Transverse colon (tissue), 4 donors: ENCODE data around the gene ZYX. TPM values are rescaled to one million over a fixed set of nuclear protein-coding genes. Genes with fewer than 3 reads are reported as not detected.
A peak's percentile ranks its signal among the peaks of the same experiment; 100 is the strongest.

Source experiments
- DNase-seq: peaks from one replicate; pipeline ENCODE4 v3.0.0-alpha.2; 2019
- H3K27ac ChIP-seq, 4 donors: fragments of 200-600 bp; sonication (generic); 2 replicates each; pipeline ENCODE4 v1.5.1; 2016 to 2018; ENCODE audit warnings: inconsistent platforms in 4 of 4
- H3K27me3 ChIP-seq: fragments of 200-600 bp; sonication (generic); 2 replicates; pipeline ENCODE4 v1.5.1; 2017; ENCODE audit warnings: inconsistent platforms
- H3K36me3 ChIP-seq, 4 donors: fragments of 200-600 bp; sonication (generic); 2 replicates each; pipeline ENCODE4 v1.5.1; 2017 to 2019; ENCODE audit warnings: inconsistent platforms in 4 of 4
- H3K4me1 ChIP-seq, 4 donors: fragments of 200-600 bp; sonication (generic); 2 replicates each; pipeline ENCODE4 v1.5.1; 2017 to 2020; ENCODE audit warnings: inconsistent platforms in 4 of 4
- H3K4me3 ChIP-seq, 4 donors: fragments of 200-600 bp; sonication (generic); 1 replicate in 1 of 4; 2 replicates in 3 of 4; pipeline versions ENCODE4 v1.5.1 to v1.6.1; 2017 to 2019; ENCODE audit warnings: inconsistent platforms in 4 of 4
- H3K9me3 ChIP-seq, 2 donors: fragments of 200-600 bp; sonication (generic); 2 replicates each; pipeline ENCODE4 v1.5.1; 2017 to 2019; ENCODE audit warnings: inconsistent platforms in 2 of 2
- EP300 ChIP-seq: sonication (generic); formaldehyde crosslinking; IDR thresholded peaks from one replicate; pipeline ENCODE4 v1.6.1; 2017; ENCODE audit warnings: antibody characterized with exemption, low read depth
- POLR2A ChIP-seq: fragments of 450-650 bp; IDR thresholded peaks from one replicate; pipeline ENCODE4 v1.6.1; 2016; ENCODE audit warnings: antibody characterized with exemption, mild to moderate bottlenecking, moderate library complexity
- POLR2AphosphoS5 ChIP-seq, 3 donors: sonication (generic); formaldehyde crosslinking; IDR thresholded peaks; one replicate each; pipeline ENCODE4 v1.6.1; 2016; ENCODE audit warnings: antibody characterized with exemption in 3 of 3
- WGBS, 2 donors: methylation state at CpG; one replicate each; pipeline ENCODE4 v1.1.5; 2018; ENCODE audit warnings: low coverage in 1 of 2; 5-methylcytosine and 5-hydroxymethylcytosine counted together
- in situ Hi-C, 4 donors: fragments of 200-750 bp; cut with MboI; loops; one replicate each; pipeline versions ENCODE4 v1.15.0 to v1.15.1; 2017; ENCODE audit warnings: low sequenced_read_pairs in 3 of 4, low pct_ligation_motif_present in 1 of 4, low pct_unique_long_range_greater_than_20kb in 1 of 4
- intact Hi-C: fragments of 100-400 bp; cut with DNase I; formaldehyde crosslinking; loops from one replicate; pipeline ENCODE4 v1.15.1; 2023; ENCODE audit warnings: low total_unique reads
- total RNA-seq, 4 donors: library from RNA; depleted of rRNA; stranded (reverse); fragments of >200 nt; gene quantifications; one replicate each; pipeline ENCODE4 v1.1.0, GENCODE V29; 2016
- TF ChIP-seq, protein P1 (sequence below), 5 experiments: fragments of 200-600 bp in 3 of 5; fragments of 450-650 bp in 2 of 5; sonication (generic) in 3 of 5; IDR thresholded peaks; 1 replicate in 2 of 5; 2 replicates in 3 of 5; pipeline ENCODE4 v1.5.1; 2016 to 2017; ENCODE audit warnings: antibody characterized with exemption in 5 of 5, inconsistent platforms in 3 of 5, mild to moderate bottlenecking in 2 of 5, moderate library complexity in 1 of 5

ZYX gene
- total RNA-seq, 4 donors from 2014 or later, result 45.2 to 217 (median 110) TPM

GRCh38 chr7:143384661-143385631 is 3.8 kb downstream of the ZYX start:
- in situ Hi-C loops (no loop called here), intact Hi-C loops (no loop called here)
- Histone ChIP-seq H3K36me3 (peaks cover 0 to 6% (median 0%) of the 10 kb centered on the region in 4 donors), H3K27me3 (no peaks in the 10 kb centered on the region), H3K27ac (peak overlapping the region; percentile 93 to 99 (median 98)), H3K9me3 (no peaks in the 10 kb centered on the region), H3K4me3 (peak overlapping the region in 2 of 4 donors; percentile 11 to 27), H3K4me1 (peaks cover 15 to 52% (median 35%) of the 10 kb centered on the region in 4 donors)
- 70 to 72% methylated on average over 11 to 14 of the region's 14 CpGs for WGBS, 2 donors
- peak in 1 of 3 donors; percentile 21 for TF ChIP-seq POLR2AphosphoS5 (IDR thresholded peaks at IDR 0.05)
- TF ChIP-seq, protein P1, sequence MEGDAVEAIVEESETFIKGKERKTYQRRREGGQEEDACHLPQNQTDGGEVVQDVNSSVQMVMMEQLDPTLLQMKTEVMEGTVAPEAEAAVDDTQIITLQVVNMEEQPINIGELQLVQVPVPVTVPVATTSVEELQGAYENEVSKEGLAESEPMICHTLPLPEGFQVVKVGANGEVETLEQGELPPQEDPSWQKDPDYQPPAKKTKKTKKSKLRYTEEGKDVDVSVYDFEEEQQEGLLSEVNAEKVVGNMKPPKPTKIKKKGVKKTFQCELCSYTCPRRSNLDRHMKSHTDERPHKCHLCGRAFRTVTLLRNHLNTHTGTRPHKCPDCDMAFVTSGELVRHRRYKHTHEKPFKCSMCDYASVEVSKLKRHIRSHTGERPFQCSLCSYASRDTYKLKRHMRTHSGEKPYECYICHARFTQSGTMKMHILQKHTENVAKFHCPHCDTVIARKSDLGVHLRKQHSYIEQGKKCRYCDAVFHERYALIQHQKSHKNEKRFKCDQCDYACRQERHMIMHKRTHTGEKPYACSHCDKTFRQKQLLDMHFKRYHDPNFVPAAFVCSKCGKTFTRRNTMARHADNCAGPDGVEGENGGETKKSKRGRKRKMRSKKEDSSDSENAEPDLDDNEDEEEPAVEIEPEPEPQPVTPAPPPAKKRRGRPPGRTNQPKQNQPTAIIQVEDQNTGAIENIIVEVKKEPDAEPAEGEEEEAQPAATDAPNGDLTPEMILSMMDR (IDR thresholded peaks at IDR 0.05), result no peak
- DNase-seq, result no peak

DNA sequence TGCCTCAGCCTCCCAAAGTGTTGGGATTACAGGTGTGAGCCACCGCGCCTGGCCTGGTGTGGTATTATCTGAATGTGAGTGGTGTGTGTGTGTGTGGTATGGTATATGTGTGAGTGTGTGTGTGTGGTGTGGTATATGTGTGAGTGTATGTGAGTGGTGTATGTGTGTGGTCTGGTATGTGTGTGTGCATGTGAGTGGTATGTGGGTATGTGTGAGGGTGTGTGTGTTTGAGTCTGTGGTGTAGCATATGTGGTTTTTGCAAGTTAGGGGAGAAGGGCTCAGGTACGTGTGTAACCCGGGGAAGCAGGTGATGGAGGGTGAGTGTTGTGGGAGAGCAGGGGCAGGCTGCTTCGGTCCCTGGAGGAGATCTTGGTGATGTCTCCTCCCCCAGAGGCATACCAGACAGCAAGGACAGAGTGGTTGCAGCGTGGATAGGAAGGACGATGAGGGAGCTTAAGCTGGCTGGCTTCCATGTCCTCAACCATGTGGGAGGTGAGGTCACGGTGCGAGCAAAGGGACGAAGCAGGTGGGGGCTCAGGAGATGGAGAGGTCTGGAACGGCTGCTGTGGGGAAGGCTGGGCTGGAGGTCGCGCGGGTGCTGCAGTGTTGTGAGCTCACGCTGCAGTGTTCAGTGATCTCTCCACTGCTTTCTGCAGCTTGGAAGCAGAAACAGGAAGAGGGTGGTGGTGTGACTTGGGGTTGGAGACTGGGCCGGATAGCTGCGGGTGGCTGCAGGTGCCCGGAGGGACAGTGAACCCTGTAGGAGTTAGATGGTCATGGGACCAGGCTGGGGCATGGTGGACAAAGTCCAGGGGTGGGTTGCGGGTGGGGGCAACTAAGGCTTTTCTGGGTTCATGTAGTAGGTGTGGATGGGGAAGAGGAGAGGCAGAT is 5.0 kb downstream of the ZYX start:
- no peaks in the 10 kb centered on the region for H3K9me3 ChIP-seq
- no peak overlapping the region for H3K4me3 ChIP-seq
- H3K27ac ChIP-seq, result peak overlapping the region; percentile 93 to 99 (median 98)
- 52 to 61% methylated on average over 5 to 19 of the region's 19 CpGs for WGBS, 2 donors
- H3K4me1 ChIP-seq, result peaks cover 15 to 58% (median 40%) of the 10 kb centered on the region in 4 donors
- intact Hi-C loops (no loop called here), in situ Hi-C loops (no loop called here)
- peaks cover 0 to 6% (median 0%) of the 10 kb centered on the region in 4 donors for H3K36me3 ChIP-seq
- no peak for TF ChIP-seq POLR2A
- DNase-seq, result no peak
- no peaks in the 10 kb centered on the region for H3K27me3 ChIP-seq

DNA sequence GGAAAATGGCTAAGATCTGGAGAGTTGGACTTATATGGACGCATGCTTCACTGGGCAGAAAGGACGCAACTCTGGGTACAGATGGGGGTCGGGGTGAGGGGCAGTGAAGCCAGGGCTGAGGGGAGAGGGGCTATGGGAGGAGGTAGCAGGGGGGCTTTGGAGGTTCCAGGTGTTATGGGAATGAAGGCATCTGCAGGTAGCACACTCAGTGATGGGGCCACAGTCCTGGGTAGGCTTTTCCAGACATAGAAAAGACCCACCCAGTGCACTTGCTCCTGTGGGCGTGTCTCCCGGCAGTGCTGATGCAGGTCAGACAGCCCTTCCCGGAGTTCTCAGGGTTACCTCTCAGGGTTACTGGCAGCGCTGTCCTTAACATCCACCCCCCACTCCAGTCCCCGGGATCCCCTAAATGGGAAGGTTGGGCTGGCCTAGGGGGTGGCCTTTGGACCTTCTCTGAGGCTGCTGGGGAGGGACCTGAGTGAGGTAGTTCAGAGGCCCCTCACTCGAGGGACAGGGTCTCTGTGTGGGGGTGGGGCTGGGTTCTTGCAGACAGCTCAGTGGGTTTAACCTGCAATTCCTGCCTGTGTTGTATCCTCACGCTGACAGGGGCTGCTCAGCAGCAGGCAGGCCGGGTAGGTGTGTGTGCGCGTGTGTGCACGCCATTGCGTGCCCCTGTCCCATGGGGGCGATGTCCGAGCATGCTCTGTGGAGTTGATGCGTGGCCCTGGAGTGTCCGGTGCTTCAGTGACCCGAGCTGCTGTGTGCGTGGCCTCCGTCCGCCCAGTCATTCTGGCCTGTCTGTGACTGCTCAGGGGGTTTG is 6.2 kb downstream of the ZYX start:
- Histone ChIP-seq H3K4me1 (peaks cover 25 to 68% (median 50%) of the 10 kb centered on the region in 4 donors), H3K4me3 (no peak overlapping the region), H3K36me3 (peaks cover 0 to 6% (median 0%) of the 10 kb centered on the region in 4 donors), H3K27me3 (no peaks in the 10 kb centered on the region), H3K9me3 (no peaks in the 10 kb centered on the region), H3K27ac (peak overlapping the region; percentile 93 to 99 (median 98))
- DNase-seq, result no peak
- intact Hi-C loops (no loop called here), in situ Hi-C loops (no loop called here)
- WGBS, 2 donors, result 33 to 85% methylated on average over 2 to 21 of the region's 23 CpGs
- TF ChIP-seq, protein P1 (IDR thresholded peaks at IDR 0.05), result no peak
- no peak for TF ChIP-seq POLR2A

- no peak for DNase-seq
- no peak for TF ChIP-seq EP300
- no peak for TF ChIP-seq POLR2A
- TF ChIP-seq, protein P1 (IDR thresholded peaks at IDR 0.05), result no peak
- no peaks in the 10 kb centered on the region for H3K9me3 ChIP-seq
- peaks cover 0 to 6% (median 0%) of the 10 kb centered on the region in 4 donors for H3K36me3 ChIP-seq
- H3K4me3 ChIP-seq, result no peak overlapping the region
- H3K27me3 ChIP-seq, result no peaks in the 10 kb centered on the region
- intact Hi-C loops, result no loop called here
- H3K27ac ChIP-seq, result peak overlapping the region; percentile 93 to 99 (median 98)
- in situ Hi-C loops, result no loop called here
- H3K4me1 ChIP-seq, result peaks cover 25 to 69% (median 48%) of the 10 kb centered on the region in 4 donors
- 83% methylated on average over 8 of the region's 10 CpGs; no CpG with 5 or more reads in 1 of the 2 donors for WGBS, 2 donors
These were observed 6.9 kb downstream of the ZYX start for GRCh38 chr7:143388051-143388450.
